Suprapubic skin (tissue), 3 donors: ENCODE results near the gene ZNF678.

ENCODE experiments used
- CTCF ChIP-seq, 2 donors: fragments of 200-600 bp in 1 of 2; fragments of 450-650 bp in 1 of 2; sonication (generic) in 1 of 2; IDR thresholded peaks; one replicate each; pipeline ENCODE4 v1.5.1; 2016 to 2019; ENCODE audit warnings: antibody characterized with exemption in 2 of 2, mild to moderate bottlenecking in 1 of 2, moderate library complexity in 1 of 2
- POLR2AphosphoS5 ChIP-seq, 3 donors: sonication (generic); formaldehyde crosslinking; IDR thresholded peaks; one replicate each; pipeline ENCODE4 v1.6.1; 2017; ENCODE audit warnings: antibody characterized with exemption in 3 of 3

- TF ChIP-seq CTCF (IDR thresholded peaks at IDR 0.05) (no peak), POLR2AphosphoS5 (IDR thresholded peaks at IDR 0.05) (no peak)
Observed at GRCh38 chr1:227632325-227632724, 69.0 kb downstream of the ZNF678 start.
